ENCODE results near the gene PLSCR1.

PLSCR1 gene

DNA sequence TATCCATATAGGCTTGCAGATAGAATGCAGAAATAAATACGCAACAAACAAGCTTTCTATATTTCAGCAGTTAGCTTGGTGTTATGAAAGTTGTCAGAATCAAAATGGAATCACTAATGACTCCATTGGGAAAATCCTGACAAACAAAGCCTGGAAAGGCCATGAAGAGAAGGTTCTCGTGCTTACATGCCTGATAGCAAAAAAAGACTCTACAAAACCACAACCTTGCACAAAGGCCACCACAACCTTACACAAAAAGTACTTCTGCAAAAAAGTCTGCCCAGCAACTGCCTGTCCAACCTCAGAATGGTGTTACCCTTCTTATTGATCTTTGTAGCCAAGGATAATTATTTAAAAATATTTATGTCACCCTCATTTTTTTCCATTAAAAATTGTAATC lies 14.4 kb upstream of the PLSCR1 start:
- H2AFZ ChIP-seq (ENCODE audit: low read depth, low read length, severe bottlenecking) = no peak overlapping the region
- H3F3A ChIP-seq (ENCODE audit: insufficient read depth) = no peaks in the 10 kb centered on the region
- no peaks in the 10 kb centered on the region for H3K79me2 ChIP-seq (ENCODE audit: insufficient read depth, low read length)
- H3K4me3 ChIP-seq (ENCODE audit: insufficient read depth, low read length, poor library complexity, severe bottlenecking) = no peak overlapping the region
- no peak overlapping the region for H3K4me2 ChIP-seq (ENCODE audit: low read depth, low read length, poor library complexity, severe bottlenecking)
- H4K20me1 ChIP-seq (ENCODE audit: low read depth, low read length) = no peaks in the 10 kb centered on the region
- no peaks in the 10 kb centered on the region for H3K27me3 ChIP-seq (ENCODE audit: low read length)
- no peaks in the 10 kb centered on the region for H3K36me3 ChIP-seq (ENCODE audit: low read length)
- H3K9ac ChIP-seq (ENCODE audit: low read length) = no peak overlapping the region
- H3K27ac ChIP-seq (ENCODE audit: low read depth, low read length) = no peak overlapping the region
- no peak for TF ChIP-seq EZH2phosphoT487 (conservative IDR thresholded peaks at IDR 0.05; ENCODE audit: low read length)
- TF ChIP-seq, protein P1, sequence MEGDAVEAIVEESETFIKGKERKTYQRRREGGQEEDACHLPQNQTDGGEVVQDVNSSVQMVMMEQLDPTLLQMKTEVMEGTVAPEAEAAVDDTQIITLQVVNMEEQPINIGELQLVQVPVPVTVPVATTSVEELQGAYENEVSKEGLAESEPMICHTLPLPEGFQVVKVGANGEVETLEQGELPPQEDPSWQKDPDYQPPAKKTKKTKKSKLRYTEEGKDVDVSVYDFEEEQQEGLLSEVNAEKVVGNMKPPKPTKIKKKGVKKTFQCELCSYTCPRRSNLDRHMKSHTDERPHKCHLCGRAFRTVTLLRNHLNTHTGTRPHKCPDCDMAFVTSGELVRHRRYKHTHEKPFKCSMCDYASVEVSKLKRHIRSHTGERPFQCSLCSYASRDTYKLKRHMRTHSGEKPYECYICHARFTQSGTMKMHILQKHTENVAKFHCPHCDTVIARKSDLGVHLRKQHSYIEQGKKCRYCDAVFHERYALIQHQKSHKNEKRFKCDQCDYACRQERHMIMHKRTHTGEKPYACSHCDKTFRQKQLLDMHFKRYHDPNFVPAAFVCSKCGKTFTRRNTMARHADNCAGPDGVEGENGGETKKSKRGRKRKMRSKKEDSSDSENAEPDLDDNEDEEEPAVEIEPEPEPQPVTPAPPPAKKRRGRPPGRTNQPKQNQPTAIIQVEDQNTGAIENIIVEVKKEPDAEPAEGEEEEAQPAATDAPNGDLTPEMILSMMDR (IDR thresholded peaks at IDR 0.05; ENCODE audit: insufficient read depth, low read length, poor library complexity, severe bottlenecking) = no peak
- no peaks in the 10 kb centered on the region; the same call in 1 of the 2 replicates for H3K9me2 ChIP-seq (replicated peaks; ENCODE audit: insufficient read depth, low read length)
- H3K9me3 ChIP-seq (ENCODE audit: insufficient read depth, low read length) = no peaks in the 10 kb centered on the region

DNA sequence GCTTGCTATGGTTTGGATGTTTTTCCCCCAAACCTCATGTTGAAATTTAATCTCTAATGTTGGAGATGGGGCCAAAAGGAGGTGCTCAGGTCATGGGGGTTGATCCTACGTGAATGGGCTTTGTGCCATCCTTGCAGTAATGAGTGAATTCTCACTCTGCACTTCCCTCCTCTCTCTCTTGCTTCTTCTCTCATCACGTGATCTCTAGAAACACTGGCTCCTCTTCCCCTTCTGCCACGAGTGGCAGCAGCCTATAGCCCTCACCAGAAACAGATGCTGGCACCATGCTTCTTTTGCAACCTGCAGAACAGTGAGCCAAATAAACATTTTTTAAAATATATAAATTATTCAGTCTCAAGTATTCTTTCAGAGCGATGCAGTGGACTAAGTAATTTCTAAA lies 13.3 kb upstream of the PLSCR1 start:
- Histone ChIP-seq H3K9ac (ENCODE audit: low read length) (no peak overlapping the region), H3K36me3 (ENCODE audit: low read length) (no peaks in the 10 kb centered on the region), H3F3A (ENCODE audit: insufficient read depth) (no peaks in the 10 kb centered on the region), H4K20me1 (ENCODE audit: low read depth, low read length) (no peaks in the 10 kb centered on the region), H3K4me3 (ENCODE audit: insufficient read depth, low read length, poor library complexity, severe bottlenecking) (no peak overlapping the region), H3K9me3 (ENCODE audit: insufficient read depth, low read length) (no peaks in the 10 kb centered on the region), H3K27me3 (ENCODE audit: low read length) (no peaks in the 10 kb centered on the region), H2AFZ (ENCODE audit: low read depth, low read length, severe bottlenecking) (no peak overlapping the region), H3K79me2 (ENCODE audit: insufficient read depth, low read length) (no peaks in the 10 kb centered on the region), H3K9me2 (replicated peaks; ENCODE audit: insufficient read depth, low read length) (no peaks in the 10 kb centered on the region; the same call in 1 of the 2 replicates), H3K4me2 (ENCODE audit: low read depth, low read length, poor library complexity, severe bottlenecking) (no peak overlapping the region), H3K27ac (ENCODE audit: low read depth, low read length) (no peak overlapping the region)
- TF ChIP-seq, protein P1 (IDR thresholded peaks at IDR 0.05; ENCODE audit: insufficient read depth, low read length, poor library complexity, severe bottlenecking) = no peak
- no peak for TF ChIP-seq EZH2phosphoT487 (conservative IDR thresholded peaks at IDR 0.05; ENCODE audit: low read length)

DNA sequence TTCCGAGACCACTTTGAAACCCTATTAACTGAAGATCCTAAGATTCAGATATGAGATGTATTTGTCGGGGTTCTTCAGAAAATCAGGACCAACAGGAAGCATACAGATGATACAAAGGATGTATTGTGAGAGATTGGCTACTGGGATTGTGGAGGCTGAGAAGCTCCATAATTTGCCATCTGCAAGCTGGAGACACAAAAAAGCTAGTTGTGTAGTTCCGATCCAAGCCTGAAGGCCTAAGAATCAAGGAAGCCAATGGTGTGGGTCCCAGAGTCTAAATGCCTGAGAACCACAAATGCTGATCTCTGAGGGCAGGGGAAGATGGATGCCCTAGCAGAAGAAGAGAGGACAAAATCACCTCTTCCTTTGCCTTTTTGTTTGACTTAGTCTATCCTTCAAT lies 10.9 kb upstream of the PLSCR1 start:
- no peaks in the 10 kb centered on the region for H3K9me3 ChIP-seq (ENCODE audit: insufficient read depth, low read length)
- H3K36me3 ChIP-seq (ENCODE audit: low read length) = no peaks in the 10 kb centered on the region
- no peaks in the 10 kb centered on the region for H3K79me2 ChIP-seq (ENCODE audit: insufficient read depth, low read length)
- no peak overlapping the region for H3K4me2 ChIP-seq (ENCODE audit: low read depth, low read length, poor library complexity, severe bottlenecking)
- no peak overlapping the region for H3K9ac ChIP-seq (ENCODE audit: low read length)
- no peak overlapping the region for H3K27ac ChIP-seq (ENCODE audit: low read depth, low read length)
- TF ChIP-seq, protein P1 (IDR thresholded peaks at IDR 0.05; ENCODE audit: insufficient read depth, low read length, poor library complexity, severe bottlenecking) = no peak
- no peak for TF ChIP-seq EZH2phosphoT487 (conservative IDR thresholded peaks at IDR 0.05; ENCODE audit: low read length)
- no peaks in the 10 kb centered on the region for H4K20me1 ChIP-seq (ENCODE audit: low read depth, low read length)
- no peaks in the 10 kb centered on the region; the same call in 1 of the 2 replicates for H3K9me2 ChIP-seq (replicated peaks; ENCODE audit: insufficient read depth, low read length)
- H3K27me3 ChIP-seq (ENCODE audit: low read length) = no peaks in the 10 kb centered on the region
- no peak overlapping the region for H3K4me3 ChIP-seq (ENCODE audit: insufficient read depth, low read length, poor library complexity, severe bottlenecking)
- H2AFZ ChIP-seq (ENCODE audit: low read depth, low read length, severe bottlenecking) = no peak overlapping the region
- no peaks in the 10 kb centered on the region for H3F3A ChIP-seq (ENCODE audit: insufficient read depth)

All from SU-DHL-6 (cell line).